Measurements from ENCODE around the gene COPS7A. TPM values are rescaled to one million over a fixed set of nuclear protein-coding genes. Genes with fewer than 3 reads are reported as not detected.
A peak's percentile ranks its signal among the peaks of the same experiment; 100 is the strongest.

Gene COPS7A
- total RNA-seq, 1 experiment from 2014 or later, result 34.2 TPM

DNA sequence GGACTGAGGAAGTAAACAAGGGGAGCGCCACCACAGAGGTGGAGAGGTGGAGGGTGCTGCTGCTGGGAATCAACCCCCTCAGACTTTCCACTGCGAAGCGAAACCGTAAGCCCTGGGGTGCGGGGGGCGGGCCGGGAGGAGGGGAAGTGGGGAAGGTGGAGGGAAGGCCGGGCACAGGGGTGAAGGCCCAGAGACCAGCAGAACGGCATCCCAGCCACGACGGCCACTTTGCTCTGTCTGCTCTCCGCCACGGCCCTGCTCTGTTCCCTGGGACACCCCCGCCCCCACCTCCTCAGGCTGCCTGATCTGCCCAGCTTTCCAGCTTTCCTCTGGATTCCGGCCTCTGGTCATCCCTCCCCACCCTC, 48.5 kb downstream of the COPS7A start, which contains the start of gene LAG3:
Gene LAG3, plus strand, starts transcription at position 190 of the 365 bp plus-strand sequence. CDS start 333 bp downstream, outside the sequence.
- Histone ChIP-seq H2BK12ac (ENCODE audit: insufficient read length, low read depth, low read length) (no peak within 1 kb of the TSS), H2BK5ac (ENCODE audit: insufficient read length, low read length) (no peak within 1 kb of the TSS), H2AFZ (ENCODE audit: low read length) (no peak within 1 kb of the TSS), H3K56ac (ENCODE audit: insufficient read length, low read depth, low read length) (no peak within 1 kb of the TSS), H2BK120ac (ENCODE audit: low read depth, low read length, poor library complexity, severe bottlenecking) (no peak within 1 kb of the TSS), H3K4me2 (ENCODE audit: insufficient read depth, insufficient read length, low read length) (peak within 1 kb of the TSS; percentile 13), H3K79me1 (ENCODE audit: insufficient read depth, low read depth, low read length, poor library complexity, severe bottlenecking) (no peaks in the 10 kb centered on the region), H3K18ac (ENCODE audit: insufficient read length, low read depth, low read length) (no peak within 1 kb of the TSS), H3K23ac (ENCODE audit: insufficient read length, low read depth, low read length) (no peak within 1 kb of the TSS), H2BK20ac (ENCODE audit: low read depth, low read length, poor library complexity, severe bottlenecking) (no peak within 1 kb of the TSS), H3K4me1 (ENCODE audit: insufficient read depth, low read length) (peaks cover 7% of the 10 kb centered on the region; the same call in 1 of the 2 replicates), H3T11ph (ENCODE audit: low read length) (no peak within 1 kb of the TSS), H3K23me2 (ENCODE audit: insufficient read length, low read depth, low read length, poor library complexity, severe bottlenecking) (peaks cover 23% of the 10 kb centered on the region), H3K79me2 (ENCODE audit: insufficient read depth, low read length) (peaks cover 9% of the 10 kb centered on the region; the same call in 1 of the 2 replicates), H3K27me3 (ENCODE audit: insufficient read depth, low read length) (peaks cover 5% of the 10 kb centered on the region; the same call in 1 of the 2 replicates), H3K9ac (ENCODE audit: extremely low read depth, insufficient read length, low read length) (no peak within 1 kb of the TSS), H4K8ac (replicated peaks; ENCODE audit: insufficient read length, low read depth, low read length) (no peak within 1 kb of the TSS), H3K14ac (ENCODE audit: insufficient read depth, low read length) (no peak within 1 kb of the TSS; the same call in 1 of the 2 replicates), H4K5ac (ENCODE audit: insufficient read length, low read depth, low read length) (no peak within 1 kb of the TSS), H4K91ac (ENCODE audit: insufficient read length, low read depth, low read length) (no peak within 1 kb of the TSS), H2AK5ac (ENCODE audit: insufficient read length, low read length) (no peak within 1 kb of the TSS), H4K20me1 (ENCODE audit: control insufficient read depth, insufficient read depth, insufficient read length) (no peaks in the 10 kb centered on the region), H2BK15ac (ENCODE audit: low read depth, low read length) (no peak within 1 kb of the TSS), H3K27ac (ENCODE audit: insufficient read length, low read depth, low read length) (no peak within 1 kb of the TSS), H3K9me3 (ENCODE audit: control insufficient read depth, low read depth, low read length) (no peaks in the 10 kb centered on the region), H3K4ac (ENCODE audit: low read depth, low read length) (no peak within 1 kb of the TSS)
- no peak for DNase-seq
- Mint-ChIP-seq H3K4me1 (peaks cover 45 to 72% of the 10 kb centered on the region in 2 experiments), H3K9me3 (peaks cover 0 to 3% of the 10 kb centered on the region in 2 experiments; a peak in 2 of 5 replicates), H3K4me3 (peak within 1 kb of the TSS; percentile 34 to 74), H3K36me3 (ENCODE audit: insufficient read depth in 1 of 3, low read depth in 3 of 3) (peaks cover 27 to 53% (median 48%) of the 10 kb centered on the region in 3 experiments), H3K27me3 (ENCODE audit: low read depth) (peaks cover 33% of the 10 kb centered on the region), H3K27ac (peak within 1 kb of the TSS; percentile 21 to 65 (median 53); a peak in 3 of 7 replicates)
- TF ChIP-seq, protein P1, sequence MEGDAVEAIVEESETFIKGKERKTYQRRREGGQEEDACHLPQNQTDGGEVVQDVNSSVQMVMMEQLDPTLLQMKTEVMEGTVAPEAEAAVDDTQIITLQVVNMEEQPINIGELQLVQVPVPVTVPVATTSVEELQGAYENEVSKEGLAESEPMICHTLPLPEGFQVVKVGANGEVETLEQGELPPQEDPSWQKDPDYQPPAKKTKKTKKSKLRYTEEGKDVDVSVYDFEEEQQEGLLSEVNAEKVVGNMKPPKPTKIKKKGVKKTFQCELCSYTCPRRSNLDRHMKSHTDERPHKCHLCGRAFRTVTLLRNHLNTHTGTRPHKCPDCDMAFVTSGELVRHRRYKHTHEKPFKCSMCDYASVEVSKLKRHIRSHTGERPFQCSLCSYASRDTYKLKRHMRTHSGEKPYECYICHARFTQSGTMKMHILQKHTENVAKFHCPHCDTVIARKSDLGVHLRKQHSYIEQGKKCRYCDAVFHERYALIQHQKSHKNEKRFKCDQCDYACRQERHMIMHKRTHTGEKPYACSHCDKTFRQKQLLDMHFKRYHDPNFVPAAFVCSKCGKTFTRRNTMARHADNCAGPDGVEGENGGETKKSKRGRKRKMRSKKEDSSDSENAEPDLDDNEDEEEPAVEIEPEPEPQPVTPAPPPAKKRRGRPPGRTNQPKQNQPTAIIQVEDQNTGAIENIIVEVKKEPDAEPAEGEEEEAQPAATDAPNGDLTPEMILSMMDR (conservative IDR thresholded peaks at IDR 0.05), result no peak
- no CpG with 5 or more reads among the region's 15 CpGs for WGBS (ENCODE audit: extremely low coverage, insufficient read length, low lambda C conversion rate)
